Prostate gland (tissue), 2 donors: ENCODE data around the gene DNMT3A. TPM values are rescaled to one million over a fixed set of nuclear protein-coding genes. Genes with fewer than 3 reads are reported as not detected.
"Not testable (repeated sequence)": the region's sequence is repeated elsewhere in the genome, so short reads cannot be mapped to it uniquely, and the experiment has no call there.

Source experiments
- DNase-seq: peaks from one replicate; pipeline ENCODE4 v3.0.0-alpha.2; 2019; ENCODE audit warnings: low spot score
- H3K27ac ChIP-seq, 2 donors: fragments of 200-600 bp; sonication (generic); 2 replicates each; pipeline ENCODE4 v1.5.1; 2017 to 2019
- H3K27me3 ChIP-seq: fragments of 200-600 bp; sonication (generic); replicated peaks from 2 replicates; pipeline ENCODE4 v1.5.1; 2019; ENCODE audit not compliant: insufficient read depth
- H3K36me3 ChIP-seq, 2 donors: fragments of 200-600 bp; sonication (generic); 1 replicate in 1 of 2; 2 replicates in 1 of 2; pipeline versions ENCODE4 v1.5.1 to v1.8.1; 2017 to 2019
- H3K4me1 ChIP-seq: fragments of 200-600 bp; sonication (generic); replicated peaks from 2 replicates; pipeline ENCODE4 v1.5.1; 2019
- H3K4me3 ChIP-seq, 2 donors: fragments of 200-600 bp; sonication (generic); 2 replicates each; pipeline ENCODE4 v1.5.1; 2017 to 2019
- H3K9me3 ChIP-seq: fragments of 200-600 bp; sonication (generic); 2 replicates; pipeline ENCODE4 v1.5.1; 2017
- POLR2A ChIP-seq: fragments of 450-650 bp; IDR thresholded peaks from one replicate; pipeline ENCODE4 v1.6.1; 2016; ENCODE audit warnings: antibody characterized with exemption, mild to moderate bottlenecking
- POLR2AphosphoS5 ChIP-seq: sonication (generic); formaldehyde crosslinking; IDR thresholded peaks from one replicate; pipeline ENCODE4 v1.6.1; 2017; ENCODE audit warnings: antibody characterized with exemption
- WGBS: methylation state at CpG from one replicate; pipeline ENCODE4 v1.1.5; 2018; 5-methylcytosine and 5-hydroxymethylcytosine counted together
- intact Hi-C: fragments of 100-400 bp; cut with DNase I; formaldehyde crosslinking; loops from one replicate; pipeline ENCODE4 v1.14.2; 2022
- total RNA-seq, 2 donors: library from RNA; depleted of rRNA; stranded (reverse); fragments of >200 nt; gene quantifications; one replicate each; pipeline ENCODE4 v1.1.0, GENCODE V29; 2016
- TF ChIP-seq, protein P1 (sequence below), 4 experiments: fragments of 200-600 bp in 2 of 4; fragments of 450-650 bp in 2 of 4; sonication (generic) in 2 of 4; IDR thresholded peaks; 1 replicate in 3 of 4; 2 replicates in 1 of 4; pipeline ENCODE4 v1.5.1; 2016 to 2019; ENCODE audit warnings: antibody characterized with exemption in 4 of 4, mild to moderate bottlenecking in 2 of 4, moderate library complexity in 2 of 4

Gene DNMT3A
- total RNA-seq, 2 donors from 2014 or later = 8.7 to 28.2 TPM

DNA sequence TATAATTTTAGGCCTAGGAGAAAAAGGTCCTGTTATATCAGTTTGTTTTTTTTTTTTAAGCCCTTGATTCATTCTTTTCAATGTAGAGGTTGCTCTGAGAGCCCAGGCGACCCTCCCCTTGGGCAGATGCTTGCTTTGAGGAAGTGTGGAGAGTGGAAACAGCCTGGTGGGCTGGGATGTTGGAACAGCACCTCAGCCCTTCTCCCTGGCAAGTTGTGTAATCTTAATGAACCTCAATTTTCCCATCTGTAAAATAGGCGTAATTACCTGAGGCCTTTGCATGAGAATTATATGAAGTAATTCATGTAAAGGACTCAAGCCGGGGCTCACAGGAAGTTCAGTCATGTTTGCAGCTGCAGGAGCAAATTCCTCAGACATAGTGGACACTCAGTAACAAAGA, 123.6 kb downstream of the DNMT3A start:
- WGBS = 91% methylated on average over 3 of the region's 3 CpGs
- Histone ChIP-seq H3K27me3 (no peaks in the 10 kb centered on the region), H3K36me3 (no peaks in the 10 kb centered on the region), H3K4me1 (no peaks in the 10 kb centered on the region), H3K4me3 (no peak overlapping the region), H3K27ac (no peak overlapping the region), H3K9me3 (no peaks in the 10 kb centered on the region)
- DNase-seq = no peak
- no peak for TF ChIP-seq POLR2A
- TF ChIP-seq, protein P1, sequence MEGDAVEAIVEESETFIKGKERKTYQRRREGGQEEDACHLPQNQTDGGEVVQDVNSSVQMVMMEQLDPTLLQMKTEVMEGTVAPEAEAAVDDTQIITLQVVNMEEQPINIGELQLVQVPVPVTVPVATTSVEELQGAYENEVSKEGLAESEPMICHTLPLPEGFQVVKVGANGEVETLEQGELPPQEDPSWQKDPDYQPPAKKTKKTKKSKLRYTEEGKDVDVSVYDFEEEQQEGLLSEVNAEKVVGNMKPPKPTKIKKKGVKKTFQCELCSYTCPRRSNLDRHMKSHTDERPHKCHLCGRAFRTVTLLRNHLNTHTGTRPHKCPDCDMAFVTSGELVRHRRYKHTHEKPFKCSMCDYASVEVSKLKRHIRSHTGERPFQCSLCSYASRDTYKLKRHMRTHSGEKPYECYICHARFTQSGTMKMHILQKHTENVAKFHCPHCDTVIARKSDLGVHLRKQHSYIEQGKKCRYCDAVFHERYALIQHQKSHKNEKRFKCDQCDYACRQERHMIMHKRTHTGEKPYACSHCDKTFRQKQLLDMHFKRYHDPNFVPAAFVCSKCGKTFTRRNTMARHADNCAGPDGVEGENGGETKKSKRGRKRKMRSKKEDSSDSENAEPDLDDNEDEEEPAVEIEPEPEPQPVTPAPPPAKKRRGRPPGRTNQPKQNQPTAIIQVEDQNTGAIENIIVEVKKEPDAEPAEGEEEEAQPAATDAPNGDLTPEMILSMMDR (IDR thresholded peaks at IDR 0.05) = no peak
- no peak for TF ChIP-seq POLR2AphosphoS5
- intact Hi-C loops = no loop called here

DNA sequence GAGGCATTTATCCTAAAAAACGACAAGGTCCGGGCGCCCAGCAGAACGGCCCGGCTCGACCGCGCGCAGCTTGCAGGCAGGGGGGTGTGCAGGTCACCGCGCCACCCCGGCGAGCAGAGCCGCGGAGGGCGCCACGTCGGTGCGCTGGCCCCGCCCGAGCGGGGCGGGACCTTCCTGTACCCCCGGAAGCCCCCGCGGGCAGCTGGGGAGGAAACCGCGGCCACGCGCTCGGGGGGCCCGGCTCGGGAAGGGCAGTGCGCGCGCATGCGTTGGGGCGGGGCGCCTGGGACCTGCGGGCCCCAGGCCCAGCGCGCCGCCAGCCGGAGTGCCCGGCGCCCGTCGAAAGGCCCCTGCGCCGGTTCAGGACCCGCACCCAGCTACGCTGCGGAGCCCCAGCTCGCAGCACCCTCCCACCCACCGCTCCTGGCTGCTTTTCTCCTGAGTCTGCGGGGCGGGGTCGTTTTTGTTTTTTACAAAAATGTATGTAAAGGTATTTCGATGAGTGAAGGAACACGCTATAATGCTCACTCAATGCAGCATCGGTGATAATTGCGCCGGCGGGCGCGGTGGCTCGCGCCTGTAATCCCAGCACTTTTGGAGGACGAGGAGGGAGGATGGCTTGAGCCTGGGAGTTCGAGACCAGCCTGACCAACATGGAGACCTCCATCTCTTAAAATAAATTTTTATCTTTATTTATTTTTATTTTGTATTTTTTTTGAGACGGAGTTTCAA, 125.6 kb downstream of the DNMT3A start:
- Histone ChIP-seq H3K27ac (peak overlapping the region; percentile 67 to 68), H3K9me3 (no peaks in the 10 kb centered on the region), H3K27me3 (no peaks in the 10 kb centered on the region), H3K4me1 (no peaks in the 10 kb centered on the region), H3K36me3 (no peaks in the 10 kb centered on the region), H3K4me3 (peak overlapping the region; percentile 42 to 53)
- peak; percentile 55 for DNase-seq
- 5% methylated on average over 70 of the region's 71 CpGs for WGBS
- no peak for TF ChIP-seq POLR2A
- TF ChIP-seq, protein P1 (IDR thresholded peaks at IDR 0.05) = no peak
- no peak for TF ChIP-seq POLR2AphosphoS5
- intact Hi-C loops = no loop called here

DNA sequence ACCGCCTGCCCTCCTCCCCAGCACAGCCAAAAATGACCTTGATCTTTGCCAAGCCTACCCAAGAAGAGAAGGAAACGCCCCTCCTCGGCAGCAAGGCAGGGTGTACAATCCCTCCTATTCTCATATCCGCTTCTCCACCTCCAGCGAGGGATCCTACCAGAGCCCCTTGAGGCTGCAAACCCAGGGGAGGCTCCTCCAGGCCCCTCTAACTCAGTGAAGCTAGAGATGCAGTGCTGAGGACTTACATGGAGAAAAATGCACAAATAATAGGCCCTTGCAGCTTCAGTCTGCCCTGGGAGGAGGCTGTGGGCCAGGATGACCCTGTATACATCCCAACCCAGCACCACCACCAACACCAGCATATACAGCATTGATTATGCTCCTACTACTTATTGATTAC, 126.5 kb downstream of the DNMT3A start:
- Histone ChIP-seq H3K27ac (peak overlapping the region in 1 of 2 donors; percentile 67), H3K4me3 (no peak overlapping the region), H3K4me1 (no peaks in the 10 kb centered on the region), H3K27me3 (no peaks in the 10 kb centered on the region), H3K9me3 (no peaks in the 10 kb centered on the region), H3K36me3 (no peaks in the 10 kb centered on the region)
- 66% methylated on average over 5 of the region's 5 CpGs for WGBS
- intact Hi-C loops = no loop called here
- DNase-seq = no peak
- TF ChIP-seq, protein P1 (IDR thresholded peaks at IDR 0.05) = no peak
- TF ChIP-seq POLR2A = no peak
- TF ChIP-seq POLR2AphosphoS5 = no peak

DNA sequence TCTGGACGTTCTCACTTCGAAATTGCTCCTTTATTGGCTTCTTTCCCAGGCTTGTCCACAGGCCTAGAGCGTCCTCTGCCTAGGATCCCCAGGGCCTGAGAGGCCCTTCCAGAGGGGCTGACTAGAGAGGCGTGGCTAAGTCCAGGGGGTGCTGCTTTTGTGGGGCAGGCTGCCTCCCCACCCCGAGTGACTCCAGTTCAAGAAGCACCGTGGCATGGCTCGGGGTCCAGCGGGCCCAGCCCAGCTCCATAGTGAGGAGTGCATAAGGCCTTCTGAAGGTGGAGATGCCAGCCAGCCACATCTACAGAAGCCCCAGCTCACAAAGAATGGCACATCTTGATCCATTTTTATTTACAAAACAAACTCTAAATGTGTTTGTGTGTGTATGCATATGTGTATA, 128.5 kb downstream of the DNMT3A start:
- Histone ChIP-seq H3K27ac (no peak overlapping the region), H3K36me3 (no peaks in the 10 kb centered on the region), H3K4me3 (no peak overlapping the region), H3K4me1 (no peaks in the 10 kb centered on the region), H3K9me3 (no peaks in the 10 kb centered on the region), H3K27me3 (no peaks in the 10 kb centered on the region)
- WGBS = 52% methylated on average over 8 of the region's 8 CpGs
- intact Hi-C loops = no loop called here
- no peak for DNase-seq
- TF ChIP-seq POLR2AphosphoS5 (no peak), POLR2A (no peak)
- TF ChIP-seq, protein P1 (IDR thresholded peaks at IDR 0.05) = no peak

DNA sequence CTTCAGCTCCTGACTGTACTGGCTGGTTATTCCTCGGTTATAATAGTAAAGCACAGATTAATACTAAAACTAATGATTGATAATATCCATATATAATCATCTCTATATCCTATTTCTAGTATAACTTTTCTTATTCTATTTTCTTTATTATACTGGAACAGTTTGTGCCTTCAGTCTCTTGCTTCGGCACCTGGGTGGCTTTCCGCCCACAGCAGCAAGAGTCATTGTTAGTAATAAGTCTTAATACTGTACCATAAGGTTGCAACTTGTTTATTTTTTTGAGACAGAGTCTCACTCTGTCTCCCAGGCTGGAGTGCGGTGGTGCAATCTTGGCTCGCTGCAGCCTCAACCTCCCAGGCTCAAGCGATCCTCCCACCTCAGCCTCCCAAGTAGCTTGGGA, 130.8 kb downstream of the DNMT3A start:
- H3K36me3 ChIP-seq, intact Hi-C loops, H3K4me3 ChIP-seq, DNase-seq, H3K27ac ChIP-seq, H3K4me1 ChIP-seq, H3K9me3 ChIP-seq, H3K27me3 ChIP-seq: not testable (repeated sequence)
- WGBS = 97% methylated on average over 6 of the region's 6 CpGs
